Measurements from ENCODE around the gene ABCA4.
A peak's percentile ranks its signal among the peaks of the same experiment; 100 is the strongest.
"Not testable (repeated sequence)": the region's sequence is repeated elsewhere in the genome, so short reads cannot be mapped to it uniquely, and the experiment has no call there.

Gene ABCA4

GRCh38 chr1:94000510-94001282, 120.3 kb downstream of the ABCA4 start:
- no peak for DNase-seq

- no peak for DNase-seq
Observed at GRCh38 chr1:93999840-94000415, 121.0 kb downstream of the ABCA4 start.

GRCh38 chr1:93998532-93998931, 122.4 kb downstream of the ABCA4 start:
- DNase-seq, result not testable (repeated sequence)

- no peak for DNase-seq
Observed at GRCh38 chr1:93997756-93998155, 123.2 kb downstream of the ABCA4 start.

- no peak for DNase-seq
Observed at GRCh38 chr1:93995837-93996536, 125.0 kb downstream of the ABCA4 start.

- peak; percentile 34 for DNase-seq
Observed at GRCh38 chr1:93993731-93994130, 127.2 kb downstream of the ABCA4 start.

- DNase-seq, result no peak
Observed at GRCh38 chr1:93992954-93993353, 128.0 kb downstream of the ABCA4 start.

GRCh38 chr1:93992190-93992589, 128.8 kb downstream of the ABCA4 start:
- DNase-seq, result no peak

- DNase-seq, result no peak
Observed at GRCh38 chr1:93991271-93991670, 129.7 kb downstream of the ABCA4 start.

- DNase-seq, result not testable (repeated sequence)
Observed at GRCh38 chr1:93990477-93990876, 130.5 kb downstream of the ABCA4 start.

GRCh38 chr1:93990010-93990409, 130.9 kb downstream of the ABCA4 start:
- DNase-seq, result no peak

GRCh38 chr1:93989601-93990000, 131.3 kb downstream of the ABCA4 start:
- no peak for DNase-seq

- peak; percentile 36 for DNase-seq
Observed at GRCh38 chr1:93988634-93989350, 132.2 kb downstream of the ABCA4 start.

- DNase-seq, result no peak
Observed at GRCh38 chr1:93981274-93981667, 139.7 kb downstream of the ABCA4 start.

- no peak for DNase-seq
Observed at GRCh38 chr1:93980320-93981273, 140.4 kb downstream of the ABCA4 start.

- no peak for DNase-seq
Observed at GRCh38 chr1:93979718-93980319, 141.1 kb downstream of the ABCA4 start.

GRCh38 chr1:93979040-93979717, 141.8 kb downstream of the ABCA4 start:
- DNase-seq, result peak; percentile 24

- peak; percentile 54 for DNase-seq
Observed at GRCh38 chr1:93977598-93977945, 143.4 kb downstream of the ABCA4 start.

- DNase-seq, result no peak
Observed at GRCh38 chr1:93976711-93977597, 144.0 kb downstream of the ABCA4 start.

GRCh38 chr1:93976291-93976690, 144.7 kb downstream of the ABCA4 start:
- no peak for DNase-seq

All from EL (cell line).